WERI-Rb-1 (cell line): ENCODE measurements around the gene RBP5.

Experiments
- DNase-seq: peaks from one replicate; pipeline ENCODE4 v3.0.0-alpha.2; 2020
- H3K27ac ChIP-seq: fragments of 250-450 bp; sonication (Bioruptor Pico); 2 replicates; pipeline ENCODE4 v1.5.1; 2020; ENCODE audit warnings: mild to moderate bottlenecking, moderate library complexity
- H3K27me3 ChIP-seq: fragments of 250-450 bp; sonication (Bioruptor Pico); 2 replicates; pipeline ENCODE4 v1.5.1; 2021; ENCODE audit warnings: mild to moderate bottlenecking, low read depth, moderate library complexity; ENCODE audit not compliant: insufficient read depth, severe bottlenecking
- H3K36me3 ChIP-seq: fragments of 250-450 bp; sonication (Bioruptor Pico); 2 replicates; pipeline ENCODE4 v1.5.1; 2020; ENCODE audit warnings: mild to moderate bottlenecking, moderate library complexity
- H3K4me3 ChIP-seq: 2 replicates; pipeline ENCODE4 v1.5.1; 2011; ENCODE audit warnings: low read depth, mild to moderate bottlenecking, control low read depth, low read length
- H3K9me3 ChIP-seq: fragments of 250-450 bp; sonication (Bioruptor Pico); 2 replicates; pipeline ENCODE4 v1.5.1; 2021; ENCODE audit warnings: mild to moderate bottlenecking, moderate library complexity; ENCODE audit not compliant: severe bottlenecking
- TF ChIP-seq, protein P1 (sequence below): IDR thresholded peaks from 2 replicates; pipeline ENCODE4 v1.5.1; 2011; ENCODE audit warnings: low read depth, mild to moderate bottlenecking, control low read depth, inconsistent platforms, low read length

RBP5 gene

DNA sequence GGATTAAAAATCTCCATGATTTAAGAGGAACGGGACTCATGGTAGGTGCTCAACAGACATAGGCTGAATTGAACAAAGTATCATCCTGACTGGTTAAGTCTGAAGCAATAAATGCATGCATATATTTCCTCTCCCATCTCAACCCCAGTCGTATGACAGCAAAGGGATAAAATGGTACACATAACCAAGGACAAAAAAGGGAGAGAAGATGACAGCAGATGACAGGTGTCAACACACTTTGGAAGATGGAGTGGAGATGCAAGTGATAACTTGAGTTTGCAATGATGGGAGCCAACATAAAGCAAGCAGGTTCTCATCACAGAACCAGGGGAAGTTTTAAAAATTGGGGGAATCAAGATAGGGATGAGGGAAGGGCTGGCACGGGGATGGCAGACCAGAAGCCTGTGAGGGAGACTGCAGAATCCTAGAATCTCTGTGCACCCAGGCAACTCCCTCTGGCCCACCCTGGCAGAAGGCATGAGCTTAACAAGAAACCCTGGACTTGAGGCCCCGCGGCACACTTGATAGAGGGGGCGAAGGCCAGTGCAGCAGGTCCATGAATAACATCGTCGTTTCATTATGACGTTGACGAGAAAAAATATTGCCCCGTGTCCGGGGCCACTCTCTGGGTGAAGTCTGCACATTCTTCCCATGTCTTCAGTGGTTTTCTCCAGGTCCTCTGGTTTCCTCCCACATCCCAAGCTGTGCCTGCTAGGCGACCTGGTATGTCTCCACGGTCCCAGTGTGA lies 24.7 kb downstream of the RBP5 start:
- H3K4me3 ChIP-seq = no peak overlapping the region
- DNase-seq = no peak
- H3K9me3 ChIP-seq = peaks cover 6% of the 10 kb centered on the region
- no peak overlapping the region for H3K27ac ChIP-seq
- H3K36me3 ChIP-seq = 0 out of 2 replicates have a peak, but pooled peaks cover 6% of the 10 kb centered on the region
- no peaks in the 10 kb centered on the region for H3K27me3 ChIP-seq
- TF ChIP-seq, protein P1, sequence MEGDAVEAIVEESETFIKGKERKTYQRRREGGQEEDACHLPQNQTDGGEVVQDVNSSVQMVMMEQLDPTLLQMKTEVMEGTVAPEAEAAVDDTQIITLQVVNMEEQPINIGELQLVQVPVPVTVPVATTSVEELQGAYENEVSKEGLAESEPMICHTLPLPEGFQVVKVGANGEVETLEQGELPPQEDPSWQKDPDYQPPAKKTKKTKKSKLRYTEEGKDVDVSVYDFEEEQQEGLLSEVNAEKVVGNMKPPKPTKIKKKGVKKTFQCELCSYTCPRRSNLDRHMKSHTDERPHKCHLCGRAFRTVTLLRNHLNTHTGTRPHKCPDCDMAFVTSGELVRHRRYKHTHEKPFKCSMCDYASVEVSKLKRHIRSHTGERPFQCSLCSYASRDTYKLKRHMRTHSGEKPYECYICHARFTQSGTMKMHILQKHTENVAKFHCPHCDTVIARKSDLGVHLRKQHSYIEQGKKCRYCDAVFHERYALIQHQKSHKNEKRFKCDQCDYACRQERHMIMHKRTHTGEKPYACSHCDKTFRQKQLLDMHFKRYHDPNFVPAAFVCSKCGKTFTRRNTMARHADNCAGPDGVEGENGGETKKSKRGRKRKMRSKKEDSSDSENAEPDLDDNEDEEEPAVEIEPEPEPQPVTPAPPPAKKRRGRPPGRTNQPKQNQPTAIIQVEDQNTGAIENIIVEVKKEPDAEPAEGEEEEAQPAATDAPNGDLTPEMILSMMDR = no peak

DNA sequence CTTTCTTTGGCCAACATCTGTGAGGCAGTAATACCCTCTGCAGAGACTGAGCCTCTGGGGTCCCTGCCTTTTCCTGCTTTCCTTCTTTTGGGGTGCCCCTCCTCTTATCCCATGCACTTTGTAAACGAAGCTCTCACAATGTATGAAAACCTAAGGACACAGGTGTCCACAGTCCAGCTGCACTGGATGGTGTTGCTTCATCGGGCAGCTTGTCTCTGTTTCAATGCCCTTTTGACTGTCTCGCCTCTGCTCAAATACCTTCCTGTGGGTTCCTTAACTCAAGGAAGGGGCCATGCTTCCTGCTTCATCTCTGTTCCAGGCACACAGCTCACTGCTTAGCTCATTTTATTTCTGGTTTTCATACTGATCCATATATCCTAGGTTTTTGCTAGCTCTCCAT lies 26.1 kb downstream of the RBP5 start:
- Histone ChIP-seq H3K27me3 (no peaks in the 10 kb centered on the region), H3K27ac (no peak overlapping the region), H3K4me3 (no peak overlapping the region), H3K36me3 (0 out of 2 replicates have a peak, but pooled peaks cover 6% of the 10 kb centered on the region), H3K9me3 (peaks cover 6% of the 10 kb centered on the region)
- no peak for DNase-seq
- TF ChIP-seq, protein P1 = no peak

DNA sequence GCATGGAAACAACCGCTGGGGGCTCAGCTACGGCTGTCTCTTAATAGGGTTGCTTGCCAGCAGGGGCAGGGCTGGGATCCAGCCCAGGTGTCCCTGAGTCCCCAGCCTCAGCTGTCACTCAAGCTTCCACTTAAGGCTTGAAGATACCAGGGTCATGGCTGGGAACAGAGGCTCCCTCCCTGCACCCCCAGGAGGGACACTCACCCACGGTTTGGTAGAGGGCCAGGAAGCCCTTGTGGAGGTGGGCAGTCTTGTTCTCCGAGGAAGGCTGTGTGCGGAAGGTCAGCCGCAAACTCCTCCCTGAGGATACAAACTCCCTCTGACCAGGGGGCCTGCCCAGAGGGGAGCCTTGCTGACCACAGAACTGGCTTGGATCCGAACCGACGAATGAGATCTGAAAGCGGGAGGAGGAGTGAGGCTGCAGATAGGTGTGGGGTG lies 27.0 kb downstream of the RBP5 start:
- Histone ChIP-seq H3K4me3 (no peak overlapping the region), H3K9me3 (peaks cover 6% of the 10 kb centered on the region), H3K27me3 (no peaks in the 10 kb centered on the region), H3K27ac (no peak overlapping the region), H3K36me3 (0 out of 2 replicates have a peak, but pooled peaks cover 6% of the 10 kb centered on the region)
- TF ChIP-seq, protein P1 = no peak
- DNase-seq = no peak

DNA sequence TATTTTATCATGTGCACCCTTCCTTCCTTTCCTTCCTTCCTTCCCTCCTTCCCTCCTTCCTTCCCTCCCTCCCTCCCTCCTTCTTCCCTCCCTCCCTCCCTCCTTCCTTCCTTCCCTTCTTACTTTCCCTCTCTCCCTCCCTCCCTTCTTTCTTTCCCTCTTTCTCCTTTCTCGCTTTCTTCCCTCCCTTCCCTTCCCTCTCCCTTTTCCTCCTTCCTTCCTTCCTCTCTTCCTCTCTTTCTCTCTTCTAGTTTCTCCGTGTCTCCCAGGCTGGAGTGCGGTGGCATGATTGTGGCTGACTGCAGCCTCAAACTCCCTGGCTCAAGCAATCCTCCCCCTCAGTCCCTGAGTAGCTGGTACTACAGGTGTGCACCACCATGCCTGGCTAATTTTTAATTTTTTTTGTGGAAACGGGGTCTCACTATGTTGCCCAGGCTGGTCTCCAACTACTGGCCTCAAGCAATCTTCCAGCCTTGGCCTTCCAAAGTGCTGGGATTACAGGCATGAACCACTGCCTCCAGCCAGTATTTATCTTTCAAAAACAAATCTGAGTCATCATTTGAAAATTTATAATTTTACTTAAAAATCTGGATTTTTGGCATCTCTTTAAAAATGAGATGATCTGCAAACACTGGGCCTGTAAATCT lies 27.5 kb downstream of the RBP5 start:
- H3K27ac ChIP-seq = no peak overlapping the region
- H3K36me3 ChIP-seq = 0 out of 2 replicates have a peak, but pooled peaks cover 3% of the 10 kb centered on the region
- TF ChIP-seq, protein P1 = no peak
- no peak for DNase-seq
- H3K27me3 ChIP-seq = no peaks in the 10 kb centered on the region
- H3K9me3 ChIP-seq = peaks cover 3% of the 10 kb centered on the region
- no peak overlapping the region for H3K4me3 ChIP-seq

DNA sequence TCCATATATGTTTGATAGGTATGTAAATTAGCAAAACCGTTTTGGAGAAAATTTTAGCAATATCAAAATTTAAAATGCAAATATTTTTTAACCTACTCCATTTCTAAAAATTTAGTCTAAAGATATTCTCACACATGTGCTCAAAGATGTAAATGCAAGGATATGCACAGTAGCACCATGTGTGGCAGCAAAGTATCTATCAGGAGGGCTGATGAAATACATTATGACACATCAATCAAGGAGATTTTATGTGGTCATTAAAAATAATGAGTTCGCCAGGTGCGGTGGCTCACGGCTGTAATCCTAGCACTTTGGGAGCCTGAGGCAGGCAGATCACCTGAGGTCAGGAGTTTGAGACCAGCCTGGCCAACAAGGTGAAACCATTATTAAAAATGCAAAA lies 28.4 kb downstream of the RBP5 start:
- TF ChIP-seq, protein P1 = no peak

More for the DNA sequence above, 28.4 kb downstream of the RBP5 start:
- no peaks in the 10 kb centered on the region for H3K36me3 ChIP-seq
- no peak overlapping the region for H3K4me3 ChIP-seq
- no peak for DNase-seq
- H3K27ac ChIP-seq = no peak overlapping the region
- H3K27me3 ChIP-seq = no peaks in the 10 kb centered on the region
- H3K9me3 ChIP-seq = no peaks in the 10 kb centered on the region
